Prostate gland (tissue), 2 donors: ENCODE measurements around the gene FAM110A. TPM values are rescaled to one million over a fixed set of nuclear protein-coding genes. Genes with fewer than 3 reads are reported as not detected.

ENCODE experiments used
- DNase-seq: peaks from one replicate; pipeline ENCODE4 v3.0.0-alpha.2; 2019; ENCODE audit warnings: low spot score
- H3K27ac ChIP-seq, 2 donors: fragments of 200-600 bp; sonication (generic); 2 replicates each; pipeline ENCODE4 v1.5.1; 2017 to 2019
- H3K27me3 ChIP-seq: fragments of 200-600 bp; sonication (generic); replicated peaks from 2 replicates; pipeline ENCODE4 v1.5.1; 2019; ENCODE audit not compliant: insufficient read depth
- H3K36me3 ChIP-seq, 2 donors: fragments of 200-600 bp; sonication (generic); 1 replicate in 1 of 2; 2 replicates in 1 of 2; pipeline versions ENCODE4 v1.5.1 to v1.8.1; 2017 to 2019
- H3K4me1 ChIP-seq: fragments of 200-600 bp; sonication (generic); replicated peaks from 2 replicates; pipeline ENCODE4 v1.5.1; 2019
- H3K4me3 ChIP-seq, 2 donors: fragments of 200-600 bp; sonication (generic); 2 replicates each; pipeline ENCODE4 v1.5.1; 2017 to 2019
- H3K9me3 ChIP-seq: fragments of 200-600 bp; sonication (generic); 2 replicates; pipeline ENCODE4 v1.5.1; 2017
- CTCF ChIP-seq, 4 experiments: fragments of 200-600 bp in 2 of 4; fragments of 450-650 bp in 2 of 4; sonication (generic) in 2 of 4; IDR thresholded peaks; 1 replicate in 3 of 4; 2 replicates in 1 of 4; pipeline ENCODE4 v1.5.1; 2016 to 2019; ENCODE audit warnings: antibody characterized with exemption in 4 of 4, mild to moderate bottlenecking in 2 of 4, moderate library complexity in 2 of 4
- POLR2A ChIP-seq: fragments of 450-650 bp; IDR thresholded peaks from one replicate; pipeline ENCODE4 v1.6.1; 2016; ENCODE audit warnings: antibody characterized with exemption, mild to moderate bottlenecking
- POLR2AphosphoS5 ChIP-seq: sonication (generic); formaldehyde crosslinking; IDR thresholded peaks from one replicate; pipeline ENCODE4 v1.6.1; 2017; ENCODE audit warnings: antibody characterized with exemption
- WGBS: methylation state at CpG from one replicate; pipeline ENCODE4 v1.1.5; 2018; 5-methylcytosine and 5-hydroxymethylcytosine counted together
- intact Hi-C: fragments of 100-400 bp; cut with DNase I; formaldehyde crosslinking; loops from one replicate; pipeline ENCODE4 v1.14.2; 2022
- total RNA-seq, 2 donors: library from RNA; depleted of rRNA; stranded (reverse); fragments of >200 nt; gene quantifications; one replicate each; pipeline ENCODE4 v1.1.0, GENCODE V29; 2016

Gene FAM110A
- total RNA-seq, 2 donors from 2014 or later, result 15.5 to 33.0 TPM

GRCh38 chr20:828987-829386 lies 4.5 kb upstream of the FAM110A start:
- Histone ChIP-seq H3K27me3 (no peaks in the 10 kb centered on the region), H3K9me3 (no peaks in the 10 kb centered on the region), H3K4me3 (no peak overlapping the region), H3K36me3 (no peaks in the 10 kb centered on the region), H3K4me1 (peaks cover 1% of the 10 kb centered on the region), H3K27ac (no peak overlapping the region)
- intact Hi-C loops, result no loop called here
- WGBS, result 50% methylated on average over 6 of the region's 6 CpGs
- TF ChIP-seq POLR2AphosphoS5, result no peak
- TF ChIP-seq CTCF (IDR thresholded peaks at IDR 0.05), result no peak
- TF ChIP-seq POLR2A, result no peak
- DNase-seq, result no peak

GRCh38 chr20:829551-829950 lies 4.0 kb upstream of the FAM110A start:
- H3K36me3 ChIP-seq, result no peaks in the 10 kb centered on the region
- intact Hi-C loops, result no loop called here

GRCh38 chr20:830011-830521 lies 3.4 kb upstream of the FAM110A start:
- no peaks in the 10 kb centered on the region for H3K27me3 ChIP-seq
- no peak overlapping the region for H3K27ac ChIP-seq
- no peak overlapping the region for H3K4me3 ChIP-seq
- peaks cover 8% of the 10 kb centered on the region for H3K4me1 ChIP-seq
- H3K36me3 ChIP-seq, result no peaks in the 10 kb centered on the region
- no peak for DNase-seq
- WGBS, result 74% methylated on average over 8 of the region's 8 CpGs
- no peaks in the 10 kb centered on the region for H3K9me3 ChIP-seq
- intact Hi-C loops, result no loop called here
- TF ChIP-seq POLR2A (no peak), POLR2AphosphoS5 (no peak), CTCF (IDR thresholded peaks at IDR 0.05) (no peak)

More at GRCh38 chr20:829551-829950, 4.0 kb upstream of the FAM110A start:
- peaks cover 7% of the 10 kb centered on the region for H3K4me1 ChIP-seq
- no peak overlapping the region for H3K27ac ChIP-seq
- DNase-seq, result no peak
- WGBS, result 85% methylated on average over 2 of the region's 2 CpGs
- TF ChIP-seq POLR2A, result no peak
- no peak for TF ChIP-seq POLR2AphosphoS5
- TF ChIP-seq CTCF (IDR thresholded peaks at IDR 0.05), result no peak
- H3K4me3 ChIP-seq, result no peak overlapping the region
- no peaks in the 10 kb centered on the region for H3K9me3 ChIP-seq
- H3K27me3 ChIP-seq, result no peaks in the 10 kb centered on the region

GRCh38 chr20:831251-831650 lies 2.3 kb upstream of the FAM110A start:
- H3K9me3 ChIP-seq, result no peaks in the 10 kb centered on the region
- no peaks in the 10 kb centered on the region for H3K27me3 ChIP-seq
- H3K4me3 ChIP-seq, result no peak overlapping the region
- DNase-seq, result no peak
- WGBS, result 82% methylated on average over 3 of the region's 3 CpGs
- intact Hi-C loops, result no loop called here
- H3K36me3 ChIP-seq, result no peaks in the 10 kb centered on the region
- H3K4me1 ChIP-seq, result peaks cover 8% of the 10 kb centered on the region
- H3K27ac ChIP-seq, result no peak overlapping the region
- TF ChIP-seq POLR2A (no peak), POLR2AphosphoS5 (no peak), CTCF (IDR thresholded peaks at IDR 0.05) (no peak)

- H3K27ac ChIP-seq, result no peak overlapping the region
- 91% methylated on average over 3 of the region's 3 CpGs for WGBS
- H3K9me3 ChIP-seq, result no peaks in the 10 kb centered on the region
- peaks cover 8% of the 10 kb centered on the region for H3K4me1 ChIP-seq
- no peaks in the 10 kb centered on the region for H3K36me3 ChIP-seq
- H3K4me3 ChIP-seq, result no peak overlapping the region
- intact Hi-C loops, result no loop called here
- no peaks in the 10 kb centered on the region for H3K27me3 ChIP-seq
- DNase-seq, result no peak
- TF ChIP-seq POLR2AphosphoS5 (no peak), POLR2A (no peak), CTCF (IDR thresholded peaks at IDR 0.05) (no peak)
Observed at GRCh38 chr20:831956-832355, 1.6 kb upstream of the FAM110A start.
